C4-2B (cell line): ENCODE measurements around the gene FAM83B.

ENCODE experiments used
- CTCF ChIP-seq: fragments of 450-650 bp; conservative IDR thresholded peaks from 2 replicates; pipeline ENCODE4 v1.5.1; 2017; ENCODE audit warnings: mild to moderate bottlenecking
- ZFX ChIP-seq: fragments of 450-650 bp; IDR thresholded peaks from 2 replicates; pipeline ENCODE4 v1.6.1; 2017

- TF ChIP-seq CTCF (no peak), ZFX (no peak)
Observed at GRCh38 chr6:54920628-54921027, 74.1 kb downstream of the FAM83B start.
